Activated T-helper 1 cell treated with anti-CD3 and anti-CD28 coated beads, Interleukin-2, amount 50 U/mL, for 16 hours (primary cell): ENCODE data around the gene TMC3.
"Not testable (repeated sequence)": the region's sequence is repeated elsewhere in the genome, so short reads cannot be mapped to it uniquely, and the experiment has no call there.

Experiments used
- DNase-seq, 2 donors: peaks; one replicate each; pipeline ENCODE4 v3.0.0-alpha.2; 2020; ENCODE audit warnings: low read depth in 1 of 2, low spot score in 1 of 2

TMC3 gene

DNA sequence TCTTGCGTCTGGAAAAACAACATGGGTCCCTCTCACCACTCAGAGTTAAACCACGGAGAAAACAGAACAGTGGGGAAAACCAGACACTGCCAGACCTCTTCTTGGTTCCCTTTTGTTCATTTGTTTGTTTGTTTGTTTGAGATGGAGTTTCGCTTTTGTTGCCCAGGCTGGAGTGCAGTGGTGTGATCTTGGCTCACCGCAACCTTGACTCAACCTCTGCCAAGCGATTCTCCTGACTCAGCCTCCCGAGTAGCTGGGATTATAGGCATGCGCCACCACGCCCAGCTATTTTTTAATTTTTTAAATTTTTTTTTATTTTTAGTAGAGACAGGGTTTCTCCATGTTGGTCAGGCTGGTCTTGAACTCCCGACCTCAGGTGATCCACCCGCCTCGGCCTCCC lies 25.3 kb downstream of the TMC3 start:
- DNase-seq = not testable (repeated sequence)

DNA sequence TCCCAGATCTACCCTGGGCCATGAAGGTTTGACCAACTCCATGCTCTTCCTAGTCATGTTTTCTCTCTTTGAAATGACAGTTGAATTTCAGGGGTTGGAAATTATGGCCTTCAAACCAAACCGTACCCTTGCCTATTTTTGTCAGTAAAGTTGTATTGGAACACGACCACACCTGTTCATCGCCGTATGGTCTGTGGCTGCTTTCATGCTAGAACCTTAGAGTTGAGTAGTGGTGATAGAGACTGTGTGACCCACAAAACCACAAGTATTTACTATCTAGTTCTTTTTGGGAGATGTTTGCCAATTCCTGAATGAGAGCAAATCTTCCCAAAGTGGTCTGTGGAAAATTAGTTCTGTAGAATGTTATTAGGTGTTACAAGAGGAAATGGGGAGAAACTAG lies 26.1 kb downstream of the TMC3 start:
- DNase-seq = no peak

DNA sequence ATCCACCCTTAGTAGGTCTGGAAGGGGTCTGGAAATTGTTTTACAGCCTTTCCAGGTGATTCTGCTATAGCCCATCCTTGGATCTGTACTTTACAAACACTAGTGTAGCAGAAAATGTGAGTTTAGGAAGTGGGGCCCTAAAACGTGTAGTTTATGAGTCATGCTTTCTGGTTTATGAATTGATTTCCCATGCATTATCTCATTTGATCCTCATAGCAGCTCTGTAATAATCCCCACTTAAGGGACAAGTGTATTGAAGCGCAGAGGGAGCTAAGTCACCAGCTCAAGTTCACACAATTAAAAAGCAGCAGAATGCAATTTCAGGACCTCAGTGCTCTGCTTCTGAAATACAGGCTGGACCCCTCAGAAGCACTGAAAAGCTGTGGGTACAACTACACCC lies 27.4 kb downstream of the TMC3 start:
- DNase-seq = no peak

DNA sequence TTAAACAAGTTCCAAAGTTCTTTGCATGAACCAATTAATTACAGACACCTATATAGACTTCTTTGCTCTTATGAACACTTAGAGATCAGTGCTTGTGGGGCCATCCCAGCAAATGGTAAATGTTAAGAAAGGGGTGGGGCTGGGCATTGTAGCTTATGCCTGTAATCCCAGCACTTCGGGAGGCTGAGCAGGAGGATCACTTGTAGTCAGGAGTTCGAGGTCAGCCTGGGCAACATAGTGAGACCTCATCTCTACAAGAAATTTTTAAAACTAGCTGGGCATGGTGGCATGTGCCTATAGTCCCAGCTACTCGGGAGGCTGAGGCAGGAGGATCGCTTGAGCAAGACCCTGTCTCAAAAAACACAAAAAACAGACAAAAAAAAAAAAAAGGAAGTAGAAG lies 30.6 kb downstream of the TMC3 start:
- DNase-seq = no peak

DNA sequence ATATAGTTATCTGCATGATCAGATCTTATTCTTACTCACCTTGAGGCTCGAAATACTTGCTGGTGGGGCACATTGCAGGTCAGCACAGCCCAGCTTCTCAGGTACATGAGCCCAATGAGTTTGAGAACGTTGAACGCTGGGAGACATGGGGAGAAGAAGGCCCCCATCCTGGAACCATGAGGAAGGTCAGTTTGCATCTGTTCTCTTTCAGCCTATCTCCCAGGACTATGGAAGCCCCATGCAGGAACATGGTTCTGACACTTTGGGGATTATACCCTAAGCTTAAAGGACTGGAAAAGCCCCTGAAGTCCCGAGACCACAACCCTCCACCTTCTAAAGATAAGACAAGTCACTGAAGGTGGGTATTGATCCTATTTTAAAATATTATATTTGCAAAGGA lies 32.7 kb downstream of the TMC3 start:
- DNase-seq = no peak

DNA sequence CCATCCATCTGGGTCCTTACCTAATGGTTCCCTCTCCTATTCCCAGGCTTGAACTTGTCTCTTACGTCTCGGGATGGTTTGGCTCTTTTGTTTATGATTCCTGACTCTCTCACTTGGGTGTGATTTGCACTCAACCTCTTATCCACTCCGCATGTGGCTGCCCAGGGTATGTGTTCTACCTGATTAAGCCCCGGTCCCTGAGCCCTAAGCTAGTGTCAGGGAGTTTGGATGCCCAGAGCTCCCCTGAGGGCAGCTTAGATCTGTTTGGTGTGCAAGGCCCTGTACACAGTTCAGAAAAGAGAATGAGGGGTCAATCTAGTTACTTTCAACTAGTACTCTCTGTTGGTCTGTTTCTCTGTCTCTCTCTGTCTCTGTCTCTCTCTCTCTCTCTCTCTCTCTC lies 34.2 kb downstream of the TMC3 start:
- DNase-seq = no peak

DNA sequence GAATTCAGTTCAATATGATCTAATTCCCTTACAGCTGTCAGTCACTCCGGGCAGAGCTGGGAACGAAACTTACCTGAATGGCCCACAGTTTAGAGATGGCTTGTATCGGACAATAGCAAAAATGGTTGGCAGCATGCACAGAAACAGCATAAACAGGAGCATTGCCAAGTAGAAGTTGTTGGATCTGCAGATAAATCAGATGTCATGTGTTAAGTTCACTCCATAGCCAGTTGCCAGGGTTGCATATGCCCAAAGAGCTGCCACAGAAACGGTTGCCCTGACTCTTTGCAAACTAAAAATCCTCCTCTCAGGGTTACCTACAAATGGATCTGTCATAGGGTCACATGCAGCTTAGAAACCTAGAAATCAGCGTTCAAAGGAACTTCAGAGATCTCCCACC lies 34.7 kb downstream of the TMC3 start:
- no peak for DNase-seq

DNA sequence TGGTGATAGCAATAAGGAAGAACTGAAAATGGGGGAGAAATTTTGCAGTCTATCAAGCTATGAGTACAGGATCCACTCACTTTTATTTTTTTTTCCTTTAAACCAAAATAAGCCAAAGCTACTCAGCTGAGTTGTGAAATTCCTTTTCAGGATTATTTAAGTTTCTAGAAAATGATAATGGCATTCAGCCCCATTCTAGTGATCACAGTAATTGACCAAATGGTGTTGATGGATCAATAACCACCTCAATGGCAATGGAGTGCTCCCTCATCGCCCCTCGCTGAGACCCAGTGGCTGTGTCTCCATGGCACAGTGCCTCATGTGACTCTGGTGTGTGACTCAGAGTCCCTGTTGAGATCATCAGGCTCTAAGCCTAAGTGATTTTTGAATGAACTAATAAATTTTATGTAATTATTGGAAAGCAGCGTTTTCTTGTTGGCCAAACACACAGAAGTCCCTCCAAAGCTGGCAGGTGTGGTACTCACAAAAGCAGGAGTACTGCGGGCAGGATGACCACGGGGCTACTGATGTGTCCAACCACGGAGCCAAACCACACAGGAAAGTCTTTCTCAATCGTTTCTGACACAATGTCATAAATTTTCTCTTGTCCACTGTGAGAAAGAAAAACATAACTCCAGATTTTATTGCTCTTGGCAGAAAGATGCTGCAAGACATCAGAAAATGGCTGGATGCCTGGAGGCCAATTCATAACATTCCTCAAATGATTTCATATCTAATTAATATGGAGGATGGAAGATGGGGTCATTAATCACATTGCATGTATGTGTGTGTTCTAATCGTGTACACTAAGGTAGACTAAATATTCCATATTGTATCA lies 35.6 kb downstream of the TMC3 start:
- no peak for DNase-seq

DNA sequence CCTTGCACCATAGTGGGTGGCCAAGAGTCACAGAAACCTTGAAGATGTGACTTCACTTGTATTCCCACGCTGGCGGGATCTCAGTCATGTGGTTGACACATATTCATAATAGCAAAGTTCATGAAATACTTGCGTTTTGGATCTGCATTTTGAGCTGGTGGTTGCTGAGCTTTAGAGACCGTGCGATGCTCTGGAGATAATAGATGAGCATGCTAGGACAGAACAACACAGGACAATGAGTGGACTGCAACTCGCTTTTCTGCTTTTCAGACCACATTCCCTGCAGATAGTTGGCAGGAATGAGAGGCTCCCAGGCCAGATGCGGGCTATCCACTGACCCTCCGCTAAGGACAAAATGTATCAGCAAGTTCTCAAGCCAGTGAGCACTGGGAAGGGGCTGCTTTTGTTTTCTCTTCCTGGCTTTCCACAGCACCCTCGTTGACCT lies 36.3 kb downstream of the TMC3 start:
- DNase-seq = no peak

DNA sequence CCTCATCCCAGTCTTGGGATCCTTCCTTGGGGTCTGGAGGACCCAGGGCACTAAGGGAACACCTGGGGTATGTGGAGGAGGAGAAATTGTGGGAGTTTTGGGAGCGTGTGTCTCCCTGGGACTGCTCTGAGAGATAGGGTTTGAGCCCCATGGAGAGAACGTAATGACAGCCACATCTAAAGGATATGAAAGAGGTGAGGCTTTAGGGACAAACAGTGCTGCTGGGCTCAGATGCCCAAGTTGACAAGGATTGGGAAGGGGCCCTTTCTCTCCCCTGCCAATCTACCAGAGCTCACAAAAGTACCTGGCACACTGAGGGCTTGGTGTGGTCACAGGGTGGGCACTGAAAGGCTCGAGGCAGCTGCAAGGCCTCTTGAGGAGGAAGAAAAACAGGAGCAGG lies 36.8 kb downstream of the TMC3 start:
- DNase-seq = no peak

DNA sequence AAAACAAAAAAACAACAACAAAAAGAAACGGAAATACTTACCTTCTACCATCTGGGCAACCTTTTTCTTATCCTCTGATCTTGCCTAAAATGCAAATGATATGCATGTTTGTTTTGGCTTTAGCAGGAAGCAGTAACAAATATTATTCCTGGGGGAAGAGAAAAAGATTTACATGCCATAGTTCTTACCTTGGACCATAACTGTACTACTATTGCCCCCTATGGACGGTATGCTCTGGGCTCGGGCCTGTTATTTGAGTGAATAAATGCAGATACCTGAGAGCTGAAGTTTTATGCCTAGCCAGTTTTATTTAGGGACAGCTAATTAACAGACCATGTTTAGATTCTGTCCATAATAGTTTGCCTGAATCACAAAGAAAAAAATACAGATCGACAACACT lies 37.4 kb downstream of the TMC3 start:
- no peak for DNase-seq

DNA sequence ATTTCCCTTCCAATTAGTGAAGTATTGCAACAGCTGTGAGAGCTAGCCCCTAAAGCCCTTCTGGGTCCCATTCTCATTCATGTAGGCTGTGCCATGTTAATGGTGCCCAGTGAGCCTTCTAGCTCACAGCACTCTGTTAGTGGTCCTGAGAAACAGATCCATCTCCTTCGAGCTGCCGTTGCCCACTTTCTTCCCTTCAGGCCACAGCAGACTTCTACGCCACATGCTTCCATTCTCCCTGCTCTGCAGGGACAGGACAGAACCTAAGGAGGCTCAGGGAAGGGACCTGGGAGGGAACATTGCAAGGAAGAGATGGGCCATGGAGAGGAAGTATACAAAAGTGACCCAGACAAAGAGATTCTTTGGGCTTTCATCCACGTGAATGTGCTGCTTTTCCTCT lies 38.4 kb downstream of the TMC3 start:
- DNase-seq = no peak

DNA sequence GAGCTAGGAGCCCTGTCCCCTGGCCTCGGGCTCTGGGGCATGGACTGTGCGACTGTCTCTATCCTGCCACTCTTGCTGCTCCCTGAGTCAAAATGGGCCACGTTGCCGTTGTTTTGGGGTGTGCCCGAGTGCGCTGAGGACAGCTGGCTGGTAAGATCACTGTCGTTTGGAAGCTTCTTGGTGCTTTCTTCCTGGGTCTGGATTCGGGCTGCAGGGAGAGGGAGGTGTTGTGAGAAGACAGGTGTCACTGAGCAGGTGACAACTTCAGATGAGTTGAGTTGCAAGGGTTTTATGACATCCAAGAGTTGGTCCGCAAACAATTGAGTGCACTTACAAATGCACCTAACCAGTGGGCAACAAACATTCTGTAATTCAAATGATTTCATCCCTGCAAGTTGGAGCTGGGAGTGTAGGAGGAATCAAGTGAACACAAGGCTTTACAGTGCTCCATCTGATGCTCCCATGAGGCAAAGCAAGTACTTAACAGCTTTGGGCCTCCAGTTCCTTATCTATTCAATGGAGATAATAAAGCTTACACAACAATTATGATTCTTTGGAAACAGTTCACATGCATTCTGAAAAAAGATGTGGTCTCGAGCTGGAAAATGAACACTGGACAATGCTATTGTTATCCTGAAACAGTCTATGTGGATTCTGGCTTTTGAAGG lies 39.1 kb downstream of the TMC3 start:
- DNase-seq = no peak

DNA sequence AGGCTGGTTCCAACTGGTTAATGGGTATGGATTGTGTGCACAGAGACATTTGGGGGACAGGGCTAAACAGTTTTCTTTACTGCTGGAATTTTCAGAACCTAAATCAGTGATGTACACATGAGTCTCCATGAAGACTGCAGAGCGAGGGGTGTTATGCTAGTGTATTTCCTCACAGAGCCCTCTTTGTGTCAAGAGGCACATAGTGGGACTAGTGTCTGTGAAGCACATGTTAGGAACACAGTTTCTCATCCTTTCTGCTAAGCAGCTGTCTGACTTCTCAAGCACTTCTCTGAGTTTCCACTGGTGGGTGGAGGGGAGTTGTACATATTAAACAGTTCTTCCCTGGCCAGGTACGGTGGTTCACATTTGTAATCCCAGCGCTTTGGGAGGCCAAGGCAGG lies 40.6 kb downstream of the TMC3 start:
- no peak for DNase-seq

DNA sequence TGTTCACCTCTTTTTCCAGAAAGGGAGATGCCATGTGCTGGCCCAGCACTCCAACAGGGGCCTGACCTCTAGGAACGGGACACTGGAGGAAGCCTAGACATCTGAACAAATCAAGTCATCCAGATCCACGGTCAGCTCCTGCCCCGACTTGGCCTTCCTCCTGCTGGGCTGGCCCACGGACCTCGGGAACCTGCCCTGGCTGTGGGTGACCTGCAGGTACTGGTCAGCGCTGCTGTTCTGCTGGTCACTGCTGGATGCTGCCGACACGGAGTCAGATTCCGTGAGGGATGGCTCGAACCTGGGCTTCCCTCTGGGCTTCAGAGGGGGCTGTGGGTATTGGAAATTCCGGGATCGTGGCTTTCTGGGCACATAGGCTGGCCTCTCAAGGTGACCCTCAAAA lies 41.7 kb downstream of the TMC3 start:
- DNase-seq = no peak

DNA sequence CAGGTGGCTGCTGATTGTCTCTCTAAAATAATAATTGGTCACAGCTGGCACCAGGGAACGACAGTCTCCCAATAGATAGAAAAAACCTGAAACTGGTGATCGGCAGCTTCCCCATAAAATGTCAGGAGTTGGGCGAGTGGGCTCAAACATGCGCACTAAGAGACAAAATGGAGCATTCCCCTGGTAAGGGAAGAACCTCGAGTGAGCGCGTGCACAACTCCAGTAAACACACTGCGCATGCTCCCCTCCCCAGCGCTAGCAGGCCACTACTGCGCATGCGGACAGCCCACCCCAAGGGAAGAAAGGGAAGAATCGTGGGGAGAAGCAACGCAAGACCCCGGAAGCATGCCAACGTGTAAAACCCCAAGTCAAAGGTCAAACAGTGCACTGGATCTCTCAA lies 42.4 kb downstream of the TMC3 start:
- no peak for DNase-seq

DNA sequence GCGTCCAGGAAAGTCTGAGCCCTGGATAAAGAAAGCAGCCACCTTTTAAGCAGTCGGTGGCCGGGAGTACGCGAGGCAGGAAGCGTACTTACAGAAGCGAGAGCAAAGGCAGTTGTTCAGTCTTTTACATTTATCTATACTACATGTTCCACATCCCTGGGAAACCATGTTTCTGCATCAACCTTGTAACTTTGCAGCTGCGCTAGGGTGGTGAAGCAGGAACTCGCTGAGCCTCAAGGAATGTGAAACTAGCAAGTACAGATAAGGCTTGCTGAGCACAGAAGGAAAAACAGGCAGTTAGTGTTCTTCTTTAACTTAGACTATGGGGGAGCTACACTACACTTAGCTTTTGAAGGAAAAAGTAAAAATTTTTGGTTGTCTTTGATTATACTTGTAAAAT lies 42.9 kb downstream of the TMC3 start:
- not testable (repeated sequence) for DNase-seq

DNA sequence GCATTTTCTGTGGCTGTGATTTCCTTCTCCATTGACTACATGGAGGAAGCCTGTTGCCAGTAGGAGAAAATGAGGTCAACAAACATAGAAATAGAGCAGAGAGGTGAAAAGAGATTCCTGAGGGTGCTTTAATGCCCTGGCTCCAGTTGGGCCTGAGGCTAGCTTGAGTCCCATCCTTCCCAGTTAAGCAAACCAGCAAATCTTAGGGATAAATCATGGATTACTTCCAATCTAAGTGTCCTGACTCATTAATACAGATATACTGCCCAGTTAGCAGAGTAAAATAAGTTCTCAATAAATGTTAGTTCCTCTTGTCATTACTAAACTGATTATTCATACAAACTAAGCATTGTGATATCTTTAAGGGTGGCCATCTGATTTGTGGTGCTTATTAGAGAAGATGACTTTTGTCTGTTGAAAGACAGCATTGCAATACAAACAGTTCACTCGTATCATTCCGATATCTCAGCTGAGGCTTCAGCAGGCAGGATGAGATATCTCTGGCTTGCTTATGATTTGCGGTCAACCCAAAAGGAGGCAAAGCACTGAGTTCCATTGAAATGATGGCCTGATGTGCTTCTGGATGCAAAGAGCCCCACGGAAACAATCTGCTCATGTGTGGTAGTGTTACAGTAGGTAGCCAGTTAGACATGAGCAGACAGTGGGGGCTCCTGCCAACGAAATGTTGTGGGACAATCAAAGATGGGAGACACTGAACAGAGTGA lies 43.5 kb downstream of the TMC3 start:
- DNase-seq = no peak

DNA sequence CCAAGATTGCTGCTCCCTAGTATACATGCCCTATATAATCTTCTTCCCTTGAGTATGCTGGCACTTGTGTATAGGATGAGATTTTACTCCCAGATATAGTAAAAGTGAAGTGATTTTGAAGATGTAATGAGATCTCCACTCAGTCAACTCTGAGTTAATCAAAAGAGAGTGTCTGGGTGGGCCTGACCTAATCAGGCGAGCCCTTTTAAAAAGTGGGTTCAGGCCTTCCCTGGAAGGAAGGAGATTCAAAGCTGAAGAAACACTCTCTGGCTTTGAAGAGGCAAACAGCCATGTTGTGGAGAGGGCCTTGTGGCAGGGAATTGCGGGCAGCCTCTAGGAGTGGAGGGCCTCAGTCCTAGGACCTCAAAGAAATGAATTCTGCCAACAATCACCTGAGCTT lies 44.6 kb downstream of the TMC3 start:
- DNase-seq = no peak

DNA sequence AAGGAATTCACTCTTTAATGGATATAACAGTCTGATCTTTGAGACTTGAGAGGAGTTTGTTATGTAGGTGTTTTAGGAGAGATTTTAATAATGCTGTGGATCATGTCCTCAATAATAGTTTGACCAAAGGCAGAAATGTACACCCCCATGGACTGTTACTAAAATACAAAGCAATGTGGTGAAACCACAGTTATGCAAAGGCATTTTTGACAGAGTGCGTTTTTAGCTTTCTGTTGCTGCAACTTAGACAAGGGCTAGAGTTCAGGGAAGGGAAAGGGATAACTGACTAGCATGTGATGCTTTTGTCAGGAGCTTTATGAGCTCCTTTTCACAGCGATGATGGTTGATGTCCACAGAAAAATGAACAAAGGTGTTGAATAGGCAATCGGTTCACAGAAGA lies 46.5 kb downstream of the TMC3 start:
- no peak for DNase-seq

DNA sequence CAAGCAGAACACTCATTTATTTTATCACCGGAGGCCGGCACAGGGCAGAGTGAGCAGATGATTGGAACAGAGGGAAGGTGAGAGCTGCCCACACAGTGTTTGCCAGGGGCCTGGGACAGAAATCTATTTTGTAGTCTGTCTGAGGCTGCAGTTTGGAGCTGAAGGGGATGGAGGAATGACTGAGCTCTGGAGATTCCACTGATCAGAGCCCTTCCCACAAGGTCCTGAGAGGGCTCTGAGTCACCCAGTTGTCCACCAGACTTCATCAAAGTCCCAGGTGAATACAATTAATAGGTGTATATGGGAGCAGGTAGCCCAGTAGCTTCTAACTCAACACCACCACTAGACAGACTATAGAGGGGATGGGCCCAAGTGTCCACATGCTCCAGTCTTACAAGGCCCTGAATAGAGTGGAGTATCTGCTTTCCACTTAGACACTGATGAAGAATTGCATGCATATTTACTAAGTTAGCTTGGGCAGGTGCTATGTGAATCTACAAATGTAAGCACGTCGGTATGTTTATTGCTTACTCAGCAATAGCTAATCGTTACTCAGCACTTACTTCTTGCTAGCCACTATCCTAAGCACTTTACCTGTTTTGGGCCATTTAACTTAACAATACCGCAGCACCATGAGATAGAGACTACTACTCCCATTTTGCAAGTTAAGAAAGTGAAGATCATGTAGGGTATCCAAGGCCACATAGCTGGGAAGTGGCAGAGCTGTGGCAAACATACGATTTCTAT lies 47.4 kb downstream of the TMC3 start:
- DNase-seq = no peak
